WTC11 (cell line): ENCODE data around the gene ARG2. TPM values are rescaled to one million over a fixed set of nuclear protein-coding genes. Genes with fewer than 3 reads are reported as not detected.

Experiments
- ATAC-seq: fragments of 200-7000 bp; cut with Tn5 transposase; 2 replicates; pipeline ENCODE4 v1.10.0; 2021; ENCODE audit warnings: mild to moderate bottlenecking, moderate library complexity
- CTCF ChIA-PET: fragments of 300-600 bp; sonication (Branson Sonifier 250); formaldehyde crosslinking; loops from one replicate; lab custom pipeline; 2021; ENCODE audit warnings: antibody characterized with exemption; lab: Charles Lee
- POLR2A ChIA-PET: fragments of 350-600 bp; sonication (Branson Sonifier 250); formaldehyde crosslinking; loops from one replicate; lab custom pipeline; 2021; ENCODE audit warnings: antibody characterized with exemption; lab: Charles Lee
- DNase-seq: peaks from one replicate; pipeline ENCODE4 v3.0.0; 2021; ENCODE audit warnings: low spot score
- H3K27ac Mint-ChIP-seq: 2 replicates; pipeline ENCODE4 v1.8.0; 2021; ENCODE audit warnings: mixed read lengths
- H3K27me3 Mint-ChIP-seq: 2 replicates; pipeline ENCODE4 v1.8.0; 2021; ENCODE audit warnings: low read depth, mild to moderate bottlenecking, moderate library complexity, mixed read lengths
- H3K36me3 Mint-ChIP-seq: 2 replicates; pipeline ENCODE4 v1.8.0; 2021; ENCODE audit warnings: mixed read lengths
- H3K4me1 Mint-ChIP-seq: 2 replicates; pipeline ENCODE4 v1.8.0; 2022; ENCODE audit warnings: mixed read lengths
- H3K4me3 Mint-ChIP-seq: 2 replicates; pipeline ENCODE4 v1.8.0; 2021; ENCODE audit warnings: mild to moderate bottlenecking, moderate library complexity, mixed read lengths
- H3K9me3 Mint-ChIP-seq: 2 replicates; pipeline ENCODE4 v1.8.0; 2021; ENCODE audit warnings: mixed read lengths
- ATF1 ChIP-seq: sonication (generic); formaldehyde crosslinking; IDR thresholded peaks from 2 replicates; pipeline ENCODE4 v1.8.1; 2023; ENCODE audit warnings: mild to moderate bottlenecking, moderate library complexity, missing genetic modification reagents
- ATF2 ChIP-seq: sonication (generic); formaldehyde crosslinking; IDR thresholded peaks from 2 replicates; pipeline ENCODE4 v1.8.1; 2022; ENCODE audit warnings: low read depth, missing genetic modification reagents, borderline replicate concordance
- E2F4 ChIP-seq: sonication (generic); formaldehyde crosslinking; IDR thresholded peaks from 2 replicates; pipeline ENCODE4 v1.8.1; 2022; ENCODE audit warnings: low read depth, mild to moderate bottlenecking, moderate library complexity, missing genetic modification reagents, borderline replicate concordance
- EMX1 ChIP-seq: fragments of 250-450 bp; sonication (Bioruptor Pico); IDR thresholded peaks from 2 replicates; pipeline ENCODE4 v1.8.0; 2021; ENCODE audit warnings: mild to moderate bottlenecking
- ETV6 ChIP-seq: sonication (generic); formaldehyde crosslinking; IDR thresholded peaks from 2 replicates; pipeline ENCODE4 v1.8.1; 2022; ENCODE audit warnings: mild to moderate bottlenecking, missing genetic modification reagents
- FOXP1 ChIP-seq: sonication (generic); formaldehyde crosslinking; IDR thresholded peaks from 2 replicates; pipeline ENCODE4 v1.8.0; 2022; ENCODE audit warnings: missing genetic modification reagents, mild to moderate bottlenecking, moderate library complexity, borderline replicate concordance
- GABPB1 ChIP-seq: sonication (generic); formaldehyde crosslinking; IDR thresholded peaks from 2 replicates; pipeline ENCODE4 v1.8.1; 2023; ENCODE audit warnings: mild to moderate bottlenecking, missing genetic modification reagents
- HMGA2 ChIP-seq: fragments of 250-450 bp; sonication (Bioruptor Pico); IDR thresholded peaks from 2 replicates; pipeline ENCODE4 v1.4.0; 2021; ENCODE audit warnings: mild to moderate bottlenecking, moderate library complexity
- JUN ChIP-seq: sonication (generic); formaldehyde crosslinking; IDR thresholded peaks from 2 replicates; pipeline ENCODE4 v1.8.0; 2023; ENCODE audit warnings: mild to moderate bottlenecking, missing genetic modification reagents
- NR3C1 ChIP-seq: sonication (generic); formaldehyde crosslinking; conservative IDR thresholded peaks from 2 replicates; pipeline ENCODE4 v1.8.1; 2023; ENCODE audit warnings: low read depth, mild to moderate bottlenecking, missing genetic modification reagents
- OVOL2 ChIP-seq: fragments of 250-450 bp; sonication (Bioruptor Pico); IDR thresholded peaks from 2 replicates; pipeline ENCODE4 v1.9.0; 2021; ENCODE audit warnings: mild to moderate bottlenecking, borderline replicate concordance
- PRRX2 ChIP-seq: fragments of 250-450 bp; sonication (Bioruptor Pico); IDR thresholded peaks from 2 replicates; pipeline ENCODE4 v1.8.0; 2021; ENCODE audit warnings: mild to moderate bottlenecking
- RELA ChIP-seq: sonication (generic); formaldehyde crosslinking; IDR thresholded peaks from 2 replicates; pipeline ENCODE4 v1.8.1; 2022; ENCODE audit warnings: missing genetic modification reagents, mild to moderate bottlenecking, borderline replicate concordance
- TCF7 ChIP-seq: sonication (generic); formaldehyde crosslinking; IDR thresholded peaks from 2 replicates; pipeline ENCODE4 v1.8.0; 2022; ENCODE audit warnings: mild to moderate bottlenecking, low read depth, missing genetic modification reagents, moderate library complexity
- ZNF121 ChIP-seq: sonication (generic); formaldehyde crosslinking; IDR thresholded peaks from 2 replicates; pipeline ENCODE4 v1.8.0; 2023; ENCODE audit warnings: missing genetic modification reagents
- ZNF138 ChIP-seq: sonication (generic); formaldehyde crosslinking; conservative IDR thresholded peaks from 2 replicates; pipeline ENCODE4 v1.8.1; 2022; ENCODE audit warnings: mild to moderate bottlenecking, moderate library complexity, missing genetic modification reagents
- ZNF219 ChIP-seq: sonication (generic); formaldehyde crosslinking; IDR thresholded peaks from 2 replicates; pipeline ENCODE4 v1.8.0; 2023; ENCODE audit warnings: missing genetic modification reagents, mild to moderate bottlenecking, borderline replicate concordance
- ZNF232 ChIP-seq: sonication (generic); formaldehyde crosslinking; IDR thresholded peaks from 2 replicates; pipeline ENCODE4 v1.8.0; 2022; ENCODE audit warnings: mild to moderate bottlenecking, missing genetic modification reagents
- ZNF281 ChIP-seq: sonication (generic); formaldehyde crosslinking; IDR thresholded peaks from 2 replicates; pipeline ENCODE4 v1.8.0; 2023; ENCODE audit warnings: mild to moderate bottlenecking, missing genetic modification reagents
- ZNF317 ChIP-seq: sonication (generic); formaldehyde crosslinking; IDR thresholded peaks from 2 replicates; pipeline ENCODE4 v1.8.1; 2023; ENCODE audit warnings: low read depth, mild to moderate bottlenecking, moderate library complexity, missing genetic modification reagents, borderline replicate concordance
- ZNF512 ChIP-seq: sonication (generic); formaldehyde crosslinking; IDR thresholded peaks from 2 replicates; pipeline ENCODE4 v1.8.1; 2022; ENCODE audit warnings: missing genetic modification reagents, borderline replicate concordance
- total RNA-seq: library from RNA; stranded (reverse); gene quantifications from 3 replicates; pipeline ENCODE4 v1.2.3, GENCODE V29; 2021
- TF ChIP-seq, protein P1 (sequence below): fragments of 250-450 bp; sonication (Bioruptor Pico); IDR thresholded peaks from 2 replicates; pipeline ENCODE4 v1.9.0; 2021; ENCODE audit warnings: mild to moderate bottlenecking, borderline replicate concordance
- TF ChIP-seq, protein P2 (sequence below): sonication (generic); formaldehyde crosslinking; IDR thresholded peaks from 2 replicates; pipeline ENCODE4 v1.8.1; 2023; ENCODE audit warnings: mild to moderate bottlenecking, missing genetic modification reagents

ARG2 gene
- total RNA-seq, 1 experiment from 2014 or later = 29.8 TPM

- TF ChIP-seq ZNF512 (CRISPR knock-in tag) = no peak
- TF ChIP-seq E2F4 (CRISPR knock-in tag) = no peak
- TF ChIP-seq ZNF138 = no peak
- TF ChIP-seq ATF1 (CRISPR knock-in tag) = no peak
- no peak for TF ChIP-seq ZNF232
- no peak for TF ChIP-seq OVOL2 (CRISPR knock-in tag)
- TF ChIP-seq JUN (CRISPR knock-in tag) = no peak
- TF ChIP-seq TCF7 (CRISPR knock-in tag) = no peak
- no peak for TF ChIP-seq RELA
- no peak for TF ChIP-seq ZNF317 (CRISPR knock-in tag)
These were observed 17.6 kb upstream of the ARG2 start (continued) for GRCh38 chr14:67602076-67602475.

DNA sequence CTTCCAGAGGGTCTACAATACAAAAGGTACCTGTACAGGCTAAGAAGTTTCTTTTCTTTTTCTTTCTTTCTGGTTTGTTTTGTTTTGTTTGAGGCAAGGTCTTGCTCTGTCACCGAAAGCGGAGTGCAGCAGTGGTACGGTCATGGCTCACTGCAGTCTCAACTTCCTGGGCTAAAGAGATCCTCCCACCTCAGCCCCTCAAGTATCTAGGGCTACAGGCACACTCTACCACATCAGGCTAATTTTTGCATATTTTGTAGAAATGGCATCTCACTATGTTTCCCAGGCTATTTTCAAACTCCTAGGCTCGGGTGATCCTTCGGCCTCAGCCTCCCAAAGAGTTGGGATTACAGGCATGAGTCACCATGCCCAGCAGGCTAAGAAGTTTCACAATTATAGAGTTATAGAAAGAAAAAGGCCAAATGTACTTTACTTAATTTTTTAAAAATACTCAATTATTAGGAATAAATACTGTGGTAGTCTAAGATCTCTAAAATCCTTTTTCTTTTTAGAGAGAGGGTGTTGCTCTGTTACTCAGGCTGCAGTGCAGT is 16.6 kb upstream of the ARG2 start:
- Mint-ChIP-seq H3K27me3 (peaks cover 86% of the 10 kb centered on the region), H3K4me3 (no peak overlapping the region), H3K36me3 (no peaks in the 10 kb centered on the region), H3K4me1 (peaks cover 8% of the 10 kb centered on the region), H3K9me3 (no peaks in the 10 kb centered on the region), H3K27ac (no peak overlapping the region)
- ChIA-PET POLR2A (interaction anchor here (0.7 kb wide), 1 partner anchor 170 kb away, joined by 4 read pairs; no protein-coding TSS in a partner anchor), CTCF (no interaction called here)
- no peak for ATAC-seq
- no peak for DNase-seq
- TF ChIP-seq ATF2 (CRISPR knock-in tag) (no peak), FOXP1 (CRISPR knock-in tag) (no peak), HMGA2 (CRISPR knock-in tag) (no peak), ZNF281 (CRISPR knock-in tag) (no peak), NR3C1 (no peak), EMX1 (CRISPR knock-in tag) (no peak), JUN (CRISPR knock-in tag) (no peak), GABPB1 (no peak), PRRX2 (CRISPR knock-in tag) (no peak), ETV6 (CRISPR knock-in tag) (no peak), ZNF121 (no peak), ATF1 (CRISPR knock-in tag) (no peak), ZNF219 (CRISPR knock-in tag) (no peak)
- TF ChIP-seq, protein P1, sequence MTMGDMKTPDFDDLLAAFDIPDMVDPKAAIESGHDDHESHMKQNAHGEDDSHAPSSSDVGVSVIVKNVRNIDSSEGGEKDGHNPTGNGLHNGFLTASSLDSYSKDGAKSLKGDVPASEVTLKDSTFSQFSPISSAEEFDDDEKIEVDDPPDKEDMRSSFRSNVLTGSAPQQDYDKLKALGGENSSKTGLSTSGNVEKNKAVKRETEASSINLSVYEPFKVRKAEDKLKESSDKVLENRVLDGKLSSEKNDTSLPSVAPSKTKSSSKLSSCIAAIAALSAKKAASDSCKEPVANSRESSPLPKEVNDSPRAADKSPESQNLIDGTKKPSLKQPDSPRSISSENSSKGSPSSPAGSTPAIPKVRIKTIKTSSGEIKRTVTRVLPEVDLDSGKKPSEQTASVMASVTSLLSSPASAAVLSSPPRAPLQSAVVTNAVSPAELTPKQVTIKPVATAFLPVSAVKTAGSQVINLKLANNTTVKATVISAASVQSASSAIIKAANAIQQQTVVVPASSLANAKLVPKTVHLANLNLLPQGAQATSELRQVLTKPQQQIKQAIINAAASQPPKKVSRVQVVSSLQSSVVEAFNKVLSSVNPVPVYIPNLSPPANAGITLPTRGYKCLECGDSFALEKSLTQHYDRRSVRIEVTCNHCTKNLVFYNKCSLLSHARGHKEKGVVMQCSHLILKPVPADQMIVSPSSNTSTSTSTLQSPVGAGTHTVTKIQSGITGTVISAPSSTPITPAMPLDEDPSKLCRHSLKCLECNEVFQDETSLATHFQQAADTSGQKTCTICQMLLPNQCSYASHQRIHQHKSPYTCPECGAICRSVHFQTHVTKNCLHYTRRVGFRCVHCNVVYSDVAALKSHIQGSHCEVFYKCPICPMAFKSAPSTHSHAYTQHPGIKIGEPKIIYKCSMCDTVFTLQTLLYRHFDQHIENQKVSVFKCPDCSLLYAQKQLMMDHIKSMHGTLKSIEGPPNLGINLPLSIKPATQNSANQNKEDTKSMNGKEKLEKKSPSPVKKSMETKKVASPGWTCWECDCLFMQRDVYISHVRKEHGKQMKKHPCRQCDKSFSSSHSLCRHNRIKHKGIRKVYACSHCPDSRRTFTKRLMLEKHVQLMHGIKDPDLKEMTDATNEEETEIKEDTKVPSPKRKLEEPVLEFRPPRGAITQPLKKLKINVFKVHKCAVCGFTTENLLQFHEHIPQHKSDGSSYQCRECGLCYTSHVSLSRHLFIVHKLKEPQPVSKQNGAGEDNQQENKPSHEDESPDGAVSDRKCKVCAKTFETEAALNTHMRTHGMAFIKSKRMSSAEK (CRISPR knock-in tag) = no peak
- TF ChIP-seq, protein P2, sequence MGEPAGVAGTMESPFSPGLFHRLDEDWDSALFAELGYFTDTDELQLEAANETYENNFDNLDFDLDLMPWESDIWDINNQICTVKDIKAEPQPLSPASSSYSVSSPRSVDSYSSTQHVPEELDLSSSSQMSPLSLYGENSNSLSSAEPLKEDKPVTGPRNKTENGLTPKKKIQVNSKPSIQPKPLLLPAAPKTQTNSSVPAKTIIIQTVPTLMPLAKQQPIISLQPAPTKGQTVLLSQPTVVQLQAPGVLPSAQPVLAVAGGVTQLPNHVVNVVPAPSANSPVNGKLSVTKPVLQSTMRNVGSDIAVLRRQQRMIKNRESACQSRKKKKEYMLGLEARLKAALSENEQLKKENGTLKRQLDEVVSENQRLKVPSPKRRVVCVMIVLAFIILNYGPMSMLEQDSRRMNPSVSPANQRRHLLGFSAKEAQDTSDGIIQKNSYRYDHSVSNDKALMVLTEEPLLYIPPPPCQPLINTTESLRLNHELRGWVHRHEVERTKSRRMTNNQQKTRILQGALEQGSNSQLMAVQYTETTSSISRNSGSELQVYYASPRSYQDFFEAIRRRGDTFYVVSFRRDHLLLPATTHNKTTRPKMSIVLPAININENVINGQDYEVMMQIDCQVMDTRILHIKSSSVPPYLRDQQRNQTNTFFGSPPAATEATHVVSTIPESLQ (CRISPR knock-in tag) = no peak
